Nephron (organoid): ENCODE results near the gene ANKRD39.

Source experiments
- H3K27ac Mint-ChIP-seq, 3 experiments: 2 replicates each; pipeline ENCODE4 v1.8.0; 2020; ENCODE audit warnings: mixed read lengths in 3 of 3, mild to moderate bottlenecking in 2 of 3, moderate library complexity in 1 of 3
- H3K27me3 Mint-ChIP-seq: 2 replicates; pipeline ENCODE4 v1.8.0; 2021; ENCODE audit warnings: low read depth, mild to moderate bottlenecking, moderate library complexity, mixed read lengths
- H3K36me3 Mint-ChIP-seq: 2 replicates; pipeline ENCODE4 v1.8.0; 2020; ENCODE audit warnings: low read depth, mixed read lengths
- H3K4me1 Mint-ChIP-seq: 2 replicates; pipeline ENCODE4 v1.8.0; 2020; ENCODE audit warnings: mixed read lengths
- H3K4me3 Mint-ChIP-seq, 3 experiments: 2 replicates each; pipeline ENCODE4 v1.8.0; 2020; ENCODE audit warnings: mild to moderate bottlenecking in 3 of 3, mixed read lengths in 3 of 3, moderate library complexity in 2 of 3
- H3K9me3 Mint-ChIP-seq: 2 replicates; pipeline ENCODE4 v1.8.0; 2020; ENCODE audit warnings: mixed read lengths
- TF ChIP-seq, protein P1 (sequence below), 3 experiments: fragments of 200-600 bp; sonication (generic); IDR thresholded peaks; one replicate each; pipeline ENCODE4 v1.5.0; 2021; ENCODE audit warnings: antibody characterized with exemption in 3 of 3; ENCODE audit not compliant: unreplicated experiment in 3 of 3

ANKRD39 gene

GRCh38 chr2:96819128-96819875 is 38.5 kb downstream of the ANKRD39 start:
- H3K4me3 Mint-ChIP-seq, result peak overlapping the region; percentile 83 to 88 (median 83)
- H3K9me3 Mint-ChIP-seq, result no peaks in the 10 kb centered on the region
- TF ChIP-seq, protein P1, sequence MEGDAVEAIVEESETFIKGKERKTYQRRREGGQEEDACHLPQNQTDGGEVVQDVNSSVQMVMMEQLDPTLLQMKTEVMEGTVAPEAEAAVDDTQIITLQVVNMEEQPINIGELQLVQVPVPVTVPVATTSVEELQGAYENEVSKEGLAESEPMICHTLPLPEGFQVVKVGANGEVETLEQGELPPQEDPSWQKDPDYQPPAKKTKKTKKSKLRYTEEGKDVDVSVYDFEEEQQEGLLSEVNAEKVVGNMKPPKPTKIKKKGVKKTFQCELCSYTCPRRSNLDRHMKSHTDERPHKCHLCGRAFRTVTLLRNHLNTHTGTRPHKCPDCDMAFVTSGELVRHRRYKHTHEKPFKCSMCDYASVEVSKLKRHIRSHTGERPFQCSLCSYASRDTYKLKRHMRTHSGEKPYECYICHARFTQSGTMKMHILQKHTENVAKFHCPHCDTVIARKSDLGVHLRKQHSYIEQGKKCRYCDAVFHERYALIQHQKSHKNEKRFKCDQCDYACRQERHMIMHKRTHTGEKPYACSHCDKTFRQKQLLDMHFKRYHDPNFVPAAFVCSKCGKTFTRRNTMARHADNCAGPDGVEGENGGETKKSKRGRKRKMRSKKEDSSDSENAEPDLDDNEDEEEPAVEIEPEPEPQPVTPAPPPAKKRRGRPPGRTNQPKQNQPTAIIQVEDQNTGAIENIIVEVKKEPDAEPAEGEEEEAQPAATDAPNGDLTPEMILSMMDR (IDR thresholded peaks at IDR 0.05; ENCODE audit: unreplicated experiment in 3 of 3), result no peak
- H3K4me1 Mint-ChIP-seq, result peaks cover 48% of the 10 kb centered on the region
- H3K27me3 Mint-ChIP-seq, result peaks cover 4% of the 10 kb centered on the region
- H3K27ac Mint-ChIP-seq, result no peak overlapping the region
- peaks cover 8% of the 10 kb centered on the region for H3K36me3 Mint-ChIP-seq

GRCh38 chr2:96817882-96818281 is 39.9 kb downstream of the ANKRD39 start:
- Mint-ChIP-seq H3K36me3 (peaks cover 9% of the 10 kb centered on the region), H3K9me3 (no peaks in the 10 kb centered on the region), H3K27me3 (peaks cover 4% of the 10 kb centered on the region), H3K27ac (peak overlapping the region in 1 of 3 experiments; percentile 33), H3K4me1 (peaks cover 37% of the 10 kb centered on the region), H3K4me3 (peak overlapping the region; percentile 83 to 88 (median 83))
- TF ChIP-seq, protein P1 (IDR thresholded peaks at IDR 0.05; ENCODE audit: unreplicated experiment in 3 of 3), result no peak

- Mint-ChIP-seq H3K4me1 (peaks cover 45% of the 10 kb centered on the region), H3K4me3 (peak overlapping the region; percentile 83 to 88 (median 83)), H3K9me3 (no peaks in the 10 kb centered on the region), H3K36me3 (peaks cover 13% of the 10 kb centered on the region), H3K27me3 (peaks cover 4% of the 10 kb centered on the region), H3K27ac (peak overlapping the region in 2 of 3 experiments; percentile 28 to 33)
- TF ChIP-seq, protein P1 (IDR thresholded peaks at IDR 0.05; ENCODE audit: unreplicated experiment in 3 of 3), result no peak
Measured at GRCh38 chr2:96816836-96817702, 40.7 kb downstream of the ANKRD39 start.

- peaks cover 13% of the 10 kb centered on the region for H3K36me3 Mint-ChIP-seq
- H3K4me1 Mint-ChIP-seq, result peaks cover 51% of the 10 kb centered on the region
- H3K9me3 Mint-ChIP-seq, result no peaks in the 10 kb centered on the region
- peak within 1 kb of the TSS; percentile 86 to 91 (median 90) for H3K4me3 Mint-ChIP-seq
- TF ChIP-seq, protein P1 (IDR thresholded peaks at IDR 0.05; ENCODE audit: unreplicated experiment in 3 of 3), result peak; percentile 58 to 75 (median 66)
- H3K27me3 Mint-ChIP-seq, result peaks cover 4% of the 10 kb centered on the region
- H3K27ac Mint-ChIP-seq, result peak within 1 kb of the TSS; percentile 49 to 90 (median 85)
Measured at GRCh38 chr2:96816127-96816835, 41.5 kb downstream of the ANKRD39 start, which contains the start of gene CNNM3. TSS of gene CNNM3 (plus strand) at chr2:96816268. CDS start at chr2:96816278, 10 bp downstream.

DNA sequence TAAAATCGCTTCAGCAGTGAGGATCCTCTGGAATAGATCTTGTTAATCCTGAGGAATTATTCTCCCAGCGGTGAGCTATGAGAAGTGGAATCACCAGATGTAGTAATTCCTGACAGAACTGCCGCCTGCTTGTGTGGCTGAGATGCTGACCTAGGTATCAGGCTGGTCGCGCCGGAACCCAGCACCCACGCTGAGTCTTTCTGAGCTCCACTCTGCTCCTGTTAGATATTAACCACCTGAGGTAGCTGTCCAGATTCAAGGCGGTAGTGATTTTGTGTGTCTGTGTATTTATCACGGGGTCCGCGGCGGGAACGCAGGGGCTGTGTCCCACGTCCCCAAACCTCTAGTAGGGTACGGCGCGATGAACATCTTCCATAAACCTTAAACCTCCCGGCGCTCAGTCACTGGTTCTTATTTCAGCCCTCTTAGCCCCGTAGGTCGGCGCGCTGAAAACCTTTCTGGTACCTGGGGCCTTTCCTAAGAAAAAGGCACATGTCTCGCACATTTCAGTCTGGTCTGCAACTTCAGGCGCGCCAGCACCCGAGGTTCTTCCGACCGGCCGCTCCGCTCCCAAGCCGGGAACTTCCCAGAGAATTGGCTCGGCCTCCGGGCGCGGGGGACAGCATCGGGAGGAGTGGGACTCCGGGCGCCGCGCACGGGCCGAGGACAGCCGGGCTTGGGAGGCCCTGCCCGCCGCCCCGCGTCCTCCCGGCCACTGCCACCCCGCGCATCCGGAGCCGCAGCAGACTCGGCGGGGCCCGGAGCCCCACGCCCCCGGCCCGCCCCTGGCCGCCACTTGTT is 42.3 kb downstream of the ANKRD39 start:
- peaks cover 4% of the 10 kb centered on the region for H3K27me3 Mint-ChIP-seq
- TF ChIP-seq, protein P1 (IDR thresholded peaks at IDR 0.05; ENCODE audit: unreplicated experiment in 3 of 3), result no peak
- H3K9me3 Mint-ChIP-seq, result no peaks in the 10 kb centered on the region
- peaks cover 13% of the 10 kb centered on the region for H3K36me3 Mint-ChIP-seq
- peak overlapping the region; percentile 86 to 91 (median 90) for H3K4me3 Mint-ChIP-seq
- peak overlapping the region; percentile 49 to 90 (median 85) for H3K27ac Mint-ChIP-seq
- H3K4me1 Mint-ChIP-seq, result peaks cover 49% of the 10 kb centered on the region
